Right kidney (tissue), 1 donor: ENCODE results near the gene MBD4.
"Not testable (repeated sequence)": the region's sequence is repeated elsewhere in the genome, so short reads cannot be mapped to it uniquely, and the experiment has no call there.

Experiments used
- DNase-seq: peaks from one replicate; pipeline ENCODE4 v3.0.0-alpha.2; 2016

The MBD4 gene

GRCh38 chr3:129410971-129411370, 28.8 kb downstream of the MBD4 start:
- DNase-seq, result no peak

DNA sequence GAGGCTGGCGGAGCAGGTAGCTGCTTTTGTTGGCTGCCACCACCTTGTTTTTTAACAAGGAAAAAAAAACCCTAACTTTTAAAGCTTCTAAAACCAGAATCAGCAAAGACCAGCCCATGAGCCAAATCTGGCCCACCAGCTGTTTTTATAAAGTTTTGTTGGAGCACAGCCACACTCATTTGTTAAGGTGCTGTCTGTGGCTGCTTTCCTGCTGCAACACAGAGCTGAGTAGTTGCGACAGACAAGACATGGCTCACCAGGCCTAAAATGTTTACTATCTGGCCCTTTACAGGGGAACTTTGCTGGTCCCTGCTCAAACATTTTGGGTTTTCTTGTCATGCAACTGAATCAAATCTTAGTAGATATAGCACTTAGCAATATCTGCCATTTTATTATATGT, 30.2 kb downstream of the MBD4 start:
- no peak for DNase-seq

GRCh38 chr3:129404610-129405009, 35.1 kb downstream of the MBD4 start:
- DNase-seq, result no peak

GRCh38 chr3:129404130-129404529, 35.6 kb downstream of the MBD4 start:
- no peak for DNase-seq

DNA sequence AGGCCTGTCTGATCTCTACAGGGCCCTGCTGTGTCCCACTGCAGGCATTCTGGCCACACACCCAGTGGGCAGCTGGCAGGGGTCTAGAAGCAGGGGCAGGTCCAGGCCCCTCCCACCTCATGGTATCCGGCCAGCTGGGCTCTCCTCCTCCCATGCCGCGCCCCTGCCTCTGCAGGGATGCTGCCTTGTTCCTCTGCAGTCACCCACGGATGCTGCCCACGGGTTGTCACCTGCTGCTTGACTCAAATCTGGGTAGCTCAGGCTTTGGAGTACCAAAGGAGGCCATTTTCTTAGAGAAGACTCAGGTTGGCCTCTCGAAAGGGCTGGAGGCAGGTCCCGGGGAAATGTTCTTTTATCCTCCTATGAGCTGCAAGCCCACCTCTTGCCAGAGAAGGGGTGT, 36.3 kb downstream of the MBD4 start:
- no peak for DNase-seq

GRCh38 chr3:129402616-129403015, 37.1 kb downstream of the MBD4 start:
- DNase-seq, result no peak

DNA sequence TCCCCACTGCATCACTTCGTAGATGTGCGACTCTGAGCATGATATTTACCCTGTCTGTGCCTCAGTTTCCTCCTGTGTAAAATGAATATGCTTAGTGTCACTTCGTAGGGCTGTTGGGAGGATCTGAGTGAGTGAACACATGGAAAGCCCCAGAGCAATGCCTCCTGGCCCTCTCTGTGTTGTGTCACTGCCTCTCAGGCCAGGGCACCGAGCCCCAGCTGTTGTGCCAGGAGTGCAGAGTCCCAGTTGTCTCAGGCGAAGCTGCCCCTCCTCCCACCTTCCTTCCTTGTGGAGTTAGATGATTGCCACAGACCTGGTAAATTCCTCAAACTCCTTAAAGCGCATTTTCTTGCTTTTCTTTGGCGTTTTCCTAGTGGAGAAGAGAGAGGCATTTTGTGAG, 37.5 kb downstream of the MBD4 start:
- DNase-seq, result no peak

DNA sequence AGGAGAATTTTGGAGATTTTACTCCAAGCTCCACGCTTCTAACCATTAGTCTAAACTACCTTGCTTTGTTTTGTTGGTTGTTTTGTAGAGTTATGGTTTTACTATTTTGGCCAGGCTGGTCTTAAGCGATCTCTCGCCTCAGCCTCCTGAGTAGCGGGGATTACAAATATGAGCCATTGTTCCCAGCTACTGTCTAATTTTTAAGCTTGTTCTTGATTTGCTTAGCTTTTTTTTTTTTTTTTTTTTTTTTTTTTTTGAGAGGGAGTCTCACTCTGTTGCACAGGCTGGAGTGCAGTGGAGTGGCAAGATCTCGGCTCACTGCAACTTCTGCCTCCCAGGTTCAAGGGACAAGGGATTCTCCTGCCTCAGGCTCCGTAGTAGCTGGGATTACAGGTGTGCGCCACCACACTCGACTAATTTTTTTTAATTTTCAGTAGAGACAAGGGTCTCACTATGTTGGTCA, 39.8 kb downstream of the MBD4 start:
- DNase-seq, result no peak

DNA sequence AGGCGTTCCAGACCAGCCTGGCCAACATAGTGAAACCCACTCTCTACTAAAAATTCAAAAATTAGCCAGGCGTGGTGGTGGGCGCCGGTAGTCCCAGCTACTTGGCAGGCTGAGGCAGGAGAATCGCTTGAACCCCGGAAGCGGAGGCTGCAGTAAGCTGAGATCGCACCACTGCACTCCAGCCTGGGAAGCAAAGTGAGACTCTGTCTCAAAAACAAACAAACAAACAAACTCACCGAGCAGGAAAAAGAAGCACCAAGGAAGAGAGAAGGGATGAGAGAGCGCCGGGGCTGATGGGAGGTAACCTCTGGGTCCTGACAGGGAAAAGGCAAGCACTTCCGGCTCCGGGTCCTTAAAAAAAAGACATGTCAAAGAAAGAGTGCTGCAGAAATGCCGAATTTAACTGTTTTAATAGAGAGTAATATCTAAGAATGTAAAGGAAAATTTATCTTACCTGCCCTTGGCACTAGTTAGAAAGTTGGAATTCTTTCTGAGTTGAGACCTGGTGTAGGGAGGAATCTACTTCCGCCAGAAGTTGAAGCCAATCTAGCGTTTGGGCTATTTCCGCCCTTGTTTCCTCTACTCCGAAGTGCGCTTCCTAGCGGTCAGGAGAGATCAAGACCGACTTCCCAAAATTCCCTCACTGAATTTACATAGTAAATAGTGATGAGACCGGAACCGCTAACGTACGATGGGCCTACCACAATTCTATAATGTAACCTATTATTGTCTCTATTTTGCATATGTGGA, 40.4 kb downstream of the MBD4 start:
- DNase-seq, result peak; percentile 92

DNA sequence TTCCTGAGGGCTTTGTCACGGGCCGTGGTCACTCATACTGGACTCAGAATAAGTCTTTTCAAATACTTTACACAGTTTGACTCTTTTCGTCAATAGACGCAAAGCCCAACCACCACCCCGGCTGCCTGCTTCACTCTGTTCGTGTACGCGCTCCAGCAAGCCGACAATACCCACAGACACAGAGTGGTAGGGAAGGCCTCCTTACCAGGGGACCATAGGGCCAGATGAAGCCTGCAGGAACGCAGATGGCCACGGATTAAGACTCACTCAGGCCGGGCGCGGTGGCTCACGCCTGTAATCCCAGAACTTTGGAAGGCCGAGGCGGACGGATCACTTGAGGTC, 41.0 kb downstream of the MBD4 start:
- no peak for DNase-seq

GRCh38 chr3:129393760-129394564, 45.8 kb downstream of the MBD4 start:
- not testable (repeated sequence) for DNase-seq

DNA sequence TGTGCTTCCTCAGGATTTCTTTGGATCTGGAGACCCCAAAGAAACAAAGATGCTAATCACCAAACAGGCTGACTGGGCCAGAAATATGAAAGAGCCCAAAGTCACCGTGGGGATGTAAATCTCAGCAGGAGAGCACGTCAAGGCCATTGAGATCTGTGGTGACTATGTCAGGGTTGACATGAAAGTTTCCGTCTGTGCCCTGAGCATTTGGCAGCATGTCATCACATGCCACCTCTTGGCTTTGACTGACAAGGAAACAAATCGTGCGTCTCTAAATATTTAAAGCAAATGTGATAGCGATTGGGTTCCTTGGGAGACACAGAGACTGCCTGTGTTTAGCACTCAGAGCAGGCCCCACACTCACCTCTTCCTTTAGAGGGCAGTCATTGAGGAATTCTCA, 46.5 kb downstream of the MBD4 start:
- DNase-seq, result no peak

DNA sequence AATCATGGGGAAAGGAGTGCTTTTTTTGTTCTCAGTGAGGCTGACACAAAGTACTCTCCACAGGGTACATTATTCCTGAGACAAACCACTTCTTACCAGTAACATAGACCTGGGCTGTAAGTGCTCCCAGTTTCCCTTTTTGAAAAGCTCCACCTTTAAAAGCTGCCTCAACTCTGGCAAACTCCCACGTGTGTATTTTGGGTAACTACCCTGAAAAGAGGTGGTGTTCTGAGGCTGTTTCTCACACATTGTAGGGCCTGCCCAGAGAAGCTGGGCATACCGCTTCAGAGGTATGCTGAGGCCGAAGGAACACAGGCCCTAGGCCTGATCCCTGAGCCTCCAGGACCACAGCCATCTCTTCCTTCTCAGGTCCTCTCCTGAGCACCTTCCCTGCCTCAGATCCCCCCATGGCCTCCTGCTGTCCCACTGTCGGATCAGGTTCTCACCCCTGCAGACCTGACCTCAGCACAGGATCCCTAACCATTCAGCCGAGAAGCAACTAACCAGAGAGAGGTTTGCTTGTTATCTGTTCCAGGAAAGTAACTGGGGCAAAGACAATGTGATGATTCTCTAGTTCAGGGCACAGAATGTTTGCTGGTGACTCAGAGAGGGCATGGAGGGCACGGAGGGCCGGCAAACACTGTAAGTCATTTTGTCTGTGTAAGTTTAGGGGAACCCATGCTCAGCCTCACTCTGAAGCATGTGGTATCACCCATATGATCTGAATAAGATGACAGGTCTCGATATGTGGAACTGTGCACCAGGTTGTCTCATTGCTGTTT, 47.5 kb downstream of the MBD4 start:
- not testable (repeated sequence) for DNase-seq

GRCh38 chr3:129391583-129391982, 48.2 kb downstream of the MBD4 start:
- not testable (repeated sequence) for DNase-seq

GRCh38 chr3:129389572-129389937, 50.2 kb downstream of the MBD4 start:
- no peak for DNase-seq

DNA sequence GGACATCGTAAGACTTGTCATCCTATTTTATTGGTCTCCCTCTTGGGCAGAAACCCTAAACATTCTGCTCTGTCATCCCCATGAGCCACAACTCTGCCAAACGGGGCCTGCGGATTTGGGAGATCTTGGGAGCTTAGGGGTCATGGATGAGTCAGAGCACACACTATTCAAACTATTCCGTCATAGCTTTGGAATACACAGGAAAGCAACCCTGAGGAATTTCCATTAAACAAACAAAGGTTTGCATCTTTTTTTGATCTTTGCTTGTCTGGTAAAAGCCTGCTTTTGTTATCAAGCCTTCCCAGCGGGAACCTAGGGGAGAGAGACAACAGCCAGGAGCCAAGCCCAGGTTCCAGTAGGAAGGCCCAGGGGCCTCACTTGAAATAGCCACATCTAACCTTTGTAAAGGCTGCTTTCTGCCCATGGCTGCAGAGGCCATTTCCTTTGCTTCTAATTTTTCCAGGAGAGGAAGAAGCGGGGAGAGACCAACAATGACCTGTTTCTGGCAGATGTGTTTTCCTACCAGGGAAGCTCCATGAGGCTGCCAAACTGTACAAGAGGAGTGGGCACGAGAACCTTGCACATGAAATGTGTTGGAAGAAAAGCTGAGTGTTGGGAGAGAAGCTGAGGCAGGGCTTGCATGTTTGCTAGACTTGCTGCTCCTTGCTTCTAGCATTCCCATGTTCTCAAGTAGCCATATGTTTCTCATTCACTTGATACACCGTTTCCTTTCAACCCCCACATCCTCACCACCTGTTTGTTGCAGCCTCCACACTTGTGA, 50.8 kb downstream of the MBD4 start:
- DNase-seq, result not testable (repeated sequence)

GRCh38 chr3:129387487-129387886, 52.3 kb downstream of the MBD4 start:
- no peak for DNase-seq

DNA sequence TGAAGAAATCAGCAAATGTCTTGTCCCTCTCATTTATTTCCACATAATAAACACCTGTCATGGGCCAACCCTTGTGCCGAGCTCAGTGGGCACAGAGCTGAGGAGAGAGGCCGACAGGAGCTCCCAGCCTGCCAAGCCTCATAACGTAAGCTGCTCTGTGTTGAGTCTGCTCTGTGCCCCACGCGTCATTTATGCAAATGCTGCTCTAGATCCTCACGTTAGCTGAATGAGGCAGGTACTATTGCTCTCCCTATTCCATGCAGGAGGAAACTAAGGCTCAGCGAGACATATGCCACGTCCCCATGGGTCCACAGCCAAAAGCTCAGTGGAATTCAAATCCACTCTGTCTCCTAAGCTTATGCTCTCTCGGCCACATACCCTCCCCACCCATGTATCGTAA, 52.8 kb downstream of the MBD4 start:
- DNase-seq, result no peak

DNA sequence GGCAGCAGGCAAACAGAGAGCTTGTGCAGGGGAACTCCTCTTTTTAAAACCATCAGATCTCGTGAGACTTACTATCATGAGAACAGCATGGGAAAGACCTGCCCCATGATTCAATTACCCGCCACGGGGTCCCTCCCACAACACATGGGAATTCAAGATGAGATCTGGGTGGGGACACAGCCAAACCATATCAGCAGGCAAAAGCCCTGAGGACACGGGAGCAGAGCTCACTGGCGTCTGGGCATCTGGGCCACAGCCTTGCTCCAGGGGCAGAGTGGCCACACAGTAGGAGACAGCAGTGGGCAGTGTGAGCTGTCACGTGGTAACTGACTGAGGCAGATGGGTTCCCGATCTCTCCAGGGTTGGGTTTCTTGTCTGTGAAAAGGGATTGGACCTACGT, 54.2 kb downstream of the MBD4 start:
- not testable (repeated sequence) for DNase-seq

DNA sequence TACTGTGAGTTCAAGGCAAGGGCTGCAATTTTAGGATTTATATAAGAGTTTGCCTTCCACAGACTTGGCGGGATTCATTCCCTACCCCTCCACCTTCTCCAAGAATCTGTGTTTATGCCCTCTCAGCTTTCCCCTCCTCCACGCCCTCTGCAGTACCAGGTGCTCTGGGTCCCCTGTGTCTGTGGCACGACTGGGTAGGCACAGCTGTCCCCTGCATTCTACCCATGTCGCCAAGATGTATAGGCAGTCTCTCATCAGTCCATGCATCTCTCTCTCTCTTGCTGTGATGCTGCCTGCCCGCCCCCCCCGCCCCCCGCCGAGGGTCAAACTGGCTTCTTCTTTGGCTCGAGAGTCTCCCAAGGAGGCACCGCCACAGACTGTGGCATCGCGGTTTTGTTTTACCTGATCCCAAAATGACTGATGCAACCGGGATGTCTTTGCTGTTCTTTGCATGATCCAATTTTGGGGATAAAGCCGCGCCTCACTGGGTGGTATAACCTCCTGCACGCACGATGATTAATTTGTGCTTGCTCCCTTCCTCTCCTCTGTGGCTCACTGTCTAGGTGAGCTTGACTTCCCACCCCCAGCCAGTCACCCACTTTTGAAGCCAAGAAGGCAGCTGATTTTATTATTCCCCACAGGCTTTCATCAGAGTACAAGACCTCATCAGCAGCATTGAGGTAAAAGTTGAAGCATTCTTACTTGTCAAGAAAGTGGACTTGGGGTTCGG, 55.0 kb downstream of the MBD4 start:
- no peak for DNase-seq

DNA sequence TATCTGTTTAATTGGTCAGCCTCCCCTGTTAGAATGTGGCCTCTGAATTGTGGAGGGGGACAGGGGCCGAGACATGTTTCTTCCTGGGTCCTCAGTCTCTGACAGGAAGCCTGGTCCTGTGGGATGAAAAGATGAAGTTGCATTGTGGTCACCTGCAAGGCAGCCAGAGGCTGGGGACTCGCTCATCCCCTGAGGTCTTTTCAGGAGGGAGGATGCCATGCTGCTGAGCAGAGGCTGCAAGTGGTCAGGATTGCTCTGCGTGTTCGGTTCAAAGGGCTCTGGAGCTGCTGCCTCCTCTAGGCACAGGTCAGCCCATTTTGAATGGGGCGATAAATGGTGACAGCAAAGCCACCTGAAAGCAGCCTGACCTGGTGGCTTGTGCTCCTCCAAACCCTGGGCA, 55.6 kb downstream of the MBD4 start:
- DNase-seq, result not testable (repeated sequence)
